ENCODE results near the gene MAB21L1.

Gene MAB21L1

GRCh38 chr13:35475960-35476943, at the start of gene MAB21L1:
Gene MAB21L1, minus strand, starts transcription at chr13:35476689. Its CDS starts 551 bp downstream, at chr13:35476138.
- TF ChIP-seq CTCF (IDR thresholded peaks at IDR 0.05; ENCODE audit: borderline replicate concordance, insufficient read depth, low read depth, low read length) = no peak
- H3K4me3 ChIP-seq (ENCODE audit: low read depth, low read length) = peak within 1 kb of the TSS; percentile 26

GRCh38 chr13:35524171-35524570, 47.7 kb upstream of the MAB21L1 start:
- no peak for TF ChIP-seq CTCF (IDR thresholded peaks at IDR 0.05; ENCODE audit: borderline replicate concordance, insufficient read depth, low read depth, low read length)
- H3K4me3 ChIP-seq (ENCODE audit: low read depth, low read length) = no peak overlapping the region

DNA sequence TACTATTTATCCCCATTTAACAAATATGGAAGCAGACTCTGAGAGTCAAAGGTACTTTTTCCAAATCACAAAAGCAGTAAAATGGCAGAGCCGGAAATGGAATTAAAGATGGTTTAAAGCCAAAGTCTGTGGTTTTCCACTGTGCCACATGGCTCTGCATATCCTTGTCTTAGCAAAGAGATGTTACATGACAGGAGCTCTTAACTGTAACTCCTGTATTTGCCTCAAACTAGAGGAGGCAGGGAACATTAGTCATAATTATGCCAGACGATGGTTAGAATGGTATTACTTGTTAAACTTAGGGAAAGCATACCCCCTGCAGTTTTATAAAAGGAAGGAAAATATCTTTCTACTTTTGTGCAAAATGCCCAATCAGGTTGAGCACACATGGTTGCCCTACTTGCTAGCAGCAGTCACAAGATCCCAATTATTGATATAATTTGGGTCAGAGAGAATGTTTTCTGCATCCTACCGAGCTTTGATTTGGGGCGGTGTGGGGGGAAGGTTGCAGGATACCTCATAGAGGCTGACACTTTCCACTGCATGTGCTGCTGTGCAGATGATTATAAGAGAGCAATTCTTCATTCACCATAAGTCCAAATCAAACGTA, 42.0 kb upstream of the MAB21L1 start:
- TF ChIP-seq CTCF (IDR thresholded peaks at IDR 0.05; ENCODE audit: borderline replicate concordance, insufficient read depth, low read depth, low read length) = no peak
- no peak overlapping the region for H3K4me3 ChIP-seq (ENCODE audit: low read depth, low read length)

- no peak for TF ChIP-seq CTCF (IDR thresholded peaks at IDR 0.05; ENCODE audit: borderline replicate concordance, insufficient read depth, low read depth, low read length)
- no peak overlapping the region for H3K4me3 ChIP-seq (ENCODE audit: low read depth, low read length)
Measured at GRCh38 chr13:35514801-35515502, 38.5 kb upstream of the MAB21L1 start.

GRCh38 chr13:35514061-35514477, 37.6 kb upstream of the MAB21L1 start:
- H3K4me3 ChIP-seq (ENCODE audit: low read depth, low read length) = no peak overlapping the region
- TF ChIP-seq CTCF (IDR thresholded peaks at IDR 0.05; ENCODE audit: borderline replicate concordance, insufficient read depth, low read depth, low read length) = no peak

GRCh38 chr13:35512271-35512920, 35.9 kb upstream of the MAB21L1 start:
- no peak for TF ChIP-seq CTCF (IDR thresholded peaks at IDR 0.05; ENCODE audit: borderline replicate concordance, insufficient read depth, low read depth, low read length)
- H3K4me3 ChIP-seq (ENCODE audit: low read depth, low read length) = no peak overlapping the region
